HCT116 (cell line): ENCODE measurements around the gene CSAD. TPM values are rescaled to one million over a fixed set of nuclear protein-coding genes. Genes with fewer than 3 reads are reported as not detected.

Source experiments
- ATAC-seq: fragments of 200-7000 bp; cut with Tn5 transposase; 2 replicates; pipeline ENCODE4 v1.9.1; 2020; ENCODE audit warnings: mild to moderate bottlenecking, moderate library complexity
- BruUV-seq: library from RNA; stranded (reverse); fragments of 400-500 nt; replicated peaks from 2 replicates; lab custom pipeline; 2021; lab: Mats Ljungman, UMichigan
- CTCF ChIA-PET: fragments of 300-600 bp; sonication (Branson Sonifier 250); formaldehyde crosslinking; loops from one replicate; lab custom pipeline; 2021; ENCODE audit warnings: antibody characterized with exemption; lab: Charles Lee
- POLR2A ChIA-PET: fragments of 300-600, 350-600 bp; sonication (Branson Sonifier 250); formaldehyde crosslinking; loops from one replicate; lab custom pipeline; 2021; ENCODE audit warnings: antibody characterized with exemption; lab: Charles Lee
- RAD21 ChIA-PET, 2 experiments: fragments of 300-600 bp; sonication (Branson Sonifier 250); formaldehyde crosslinking; loops; one replicate each; lab custom pipeline; 2023; ENCODE audit warnings: low total read pairs in 2 of 2; ENCODE audit not compliant: uncharacterized antibody in 2 of 2, unreplicated experiment in 2 of 2, low non-redundant PET in 1 of 2; lab: Charles Lee
- DNase-seq: peaks from one replicate; pipeline ENCODE4 v3.0.0-alpha.2; 2010; ENCODE audit warnings: low read depth, low spot score
- H2AFZ ChIP-seq: fragments of 200-600 bp; shearing (Covaris generic), sonication (generic); 2 replicates; pipeline ENCODE4 v1.6.1; 2017; ENCODE audit warnings: low read depth, mixed run types, mixed read lengths, antibody characterized with exemption, low read length; ENCODE audit not compliant: poor library complexity, severe bottlenecking
- H3K27ac ChIP-seq: 2 replicates; pipeline ENCODE4 v1.5.1; 2012; ENCODE audit warnings: low read depth, low read length
- H3K27me3 ChIP-seq: fragments of 200-600 bp; sonication (generic); 2 replicates; pipeline ENCODE4 v1.6.1; 2016; ENCODE audit warnings: mixed run types, low read length, mixed read lengths; ENCODE audit not compliant: insufficient read depth
- H3K36me3 ChIP-seq, 2 experiments: fragments of 200-500 bp in 1 of 2; fragments of 200-600 bp in 1 of 2; sonication (Bioruptor generic) in 1 of 2; sonication (generic) in 1 of 2; 2 replicates each; pipeline versions ENCODE4 v1.5.1 to v1.6.1; 2014 to 2016; ENCODE audit warnings: low read length in 2 of 2, inconsistent platforms in 1 of 2, mixed read lengths in 1 of 2, mixed run types in 1 of 2; ENCODE audit not compliant: insufficient read depth in 2 of 2, control insufficient read depth in 1 of 2
- H3K4me1 ChIP-seq, 2 experiments: fragments of 200-600 bp in 1 of 2; sonication (generic) in 1 of 2; 2 replicates each; pipeline versions ENCODE4 v1.5.1 to v1.6.1; 2012 to 2017; ENCODE audit warnings: low read length in 2 of 2, inconsistent platforms in 1 of 2, mild to moderate bottlenecking in 1 of 2, mixed read lengths in 1 of 2, mixed run types in 1 of 2, moderate library complexity in 1 of 2; ENCODE audit not compliant: insufficient read depth in 2 of 2, control insufficient read depth in 1 of 2
- H3K4me2 ChIP-seq: fragments of 200-600 bp; sonication (generic); 2 replicates; pipeline ENCODE4 v1.6.1; 2017; ENCODE audit warnings: mixed run types, low read length, mixed read lengths
- H3K4me3 ChIP-seq, 2 experiments: fragments of 200-600 bp in 1 of 2; sonication (generic) in 1 of 2; replicated peaks in 1 of 2; 2 replicates each; pipeline ENCODE4 v1.5.1; 2011 to 2016; ENCODE audit warnings: low read length in 2 of 2, control low read depth in 1 of 2, low read depth in 1 of 2, mild to moderate bottlenecking in 1 of 2, mixed read lengths in 1 of 2, mixed run types in 1 of 2
- H3K79me2 ChIP-seq: fragments of 200-600 bp; sonication (generic); 2 replicates; pipeline ENCODE4 v1.6.1; 2017; ENCODE audit warnings: mild to moderate bottlenecking, mixed run types, low read length, moderate library complexity, mixed read lengths; ENCODE audit not compliant: insufficient read depth
- H3K9ac ChIP-seq: fragments of 200-600 bp; sonication (generic); 2 replicates; pipeline ENCODE4 v1.6.1; 2016; ENCODE audit warnings: low read length, mixed read lengths
- H3K9me2 ChIP-seq: fragments of 200-600 bp; sonication (generic), shearing (Covaris generic); 2 replicates; pipeline ENCODE4 v1.6.1; 2017; ENCODE audit warnings: mixed run types, mild to moderate bottlenecking, moderate library complexity; ENCODE audit not compliant: insufficient read depth
- H3K9me3 ChIP-seq, 2 experiments: fragments of 200-500 bp in 1 of 2; fragments of 200-600 bp in 1 of 2; sonication (Bioruptor generic) in 1 of 2; sonication (generic) in 1 of 2; 2 replicates each; pipeline ENCODE4 v1.6.1; 2014 to 2017; ENCODE audit warnings: low read length in 2 of 2, mixed read lengths in 2 of 2, inconsistent platforms in 1 of 2, low read depth in 1 of 2, mild to moderate bottlenecking in 1 of 2, mixed run types in 1 of 2, moderate library complexity in 1 of 2; ENCODE audit not compliant: control insufficient read depth in 1 of 2, insufficient read depth in 1 of 2
- H4K20me1 ChIP-seq: fragments of 200-600 bp; sonication (generic), shearing (Covaris generic); 2 replicates; pipeline ENCODE4 v1.6.1; 2017; ENCODE audit warnings: mixed run types, mild to moderate bottlenecking, moderate library complexity; ENCODE audit not compliant: insufficient read depth
- CBX3 ChIP-seq: IDR thresholded peaks from 2 replicates; pipeline ENCODE4 v1.6.1; 2012; ENCODE audit warnings: low read depth
- CEBPB ChIP-seq: IDR thresholded peaks from 2 replicates; pipeline ENCODE4 v1.6.1; 2012; ENCODE audit warnings: low read depth
- CTCF ChIP-seq, 3 experiments: fragments of 200-600 bp in 1 of 3; sonication (generic) in 1 of 3; IDR thresholded peaks in 2 of 3; conservative IDR thresholded peaks in 1 of 3; 2 replicates each; pipeline ENCODE4 v1.5.1; 2012 to 2017; ENCODE audit warnings: low read depth in 2 of 3, low read length in 2 of 3, antibody characterized with exemption in 1 of 3, borderline replicate concordance in 1 of 3, control low read depth in 1 of 3, mild to moderate bottlenecking in 1 of 3, mixed read lengths in 1 of 3, mixed run types in 1 of 3, moderate library complexity in 1 of 3; ENCODE audit not compliant: insufficient read depth in 1 of 3
- ELF1 ChIP-seq: IDR thresholded peaks from 2 replicates; pipeline ENCODE4 v1.6.1; 2012; ENCODE audit warnings: low read depth, borderline replicate concordance
- EZH2 ChIP-seq: fragments of 200-600 bp; sonication (generic); IDR thresholded peaks from 2 replicates; pipeline ENCODE4 v1.6.1; 2017; ENCODE audit warnings: antibody characterized with exemption, mixed run types
- EZH2phosphoT487 ChIP-seq: fragments of 200-600 bp; IDR thresholded peaks from 2 replicates; pipeline ENCODE4 v1.6.1; 2018; ENCODE audit warnings: antibody characterized with exemption, borderline replicate concordance
- POLR2A ChIP-seq: IDR thresholded peaks from 2 replicates; pipeline ENCODE4 v1.7.0; 2011; ENCODE audit warnings: borderline replicate concordance; ENCODE audit not compliant: insufficient read depth, insufficient read length; ENCODE audit errors: extremely low read depth
- POLR2AphosphoS5 ChIP-seq: IDR thresholded peaks from 2 replicates; pipeline ENCODE4 v1.6.1; 2011; ENCODE audit warnings: mild to moderate bottlenecking, low read depth, low read length, moderate library complexity
- RAD21 ChIP-seq: IDR thresholded peaks from 2 replicates; pipeline ENCODE4 v1.6.1; 2012; ENCODE audit warnings: low read depth, mild to moderate bottlenecking
- SIN3A ChIP-seq: IDR thresholded peaks from 2 replicates; pipeline ENCODE4 v1.6.1; 2012; ENCODE audit warnings: low read depth
- SP1 ChIP-seq: IDR thresholded peaks from 2 replicates; pipeline ENCODE4 v1.6.1; 2012; ENCODE audit warnings: low read depth
- TCF7L2 ChIP-seq: IDR thresholded peaks from 2 replicates; pipeline ENCODE4 v1.7.0; 2011; ENCODE audit warnings: borderline replicate concordance, inconsistent platforms; ENCODE audit not compliant: insufficient read depth, insufficient read length; ENCODE audit errors: extremely low read depth
- YY1 ChIP-seq: IDR thresholded peaks from 2 replicates; pipeline ENCODE4 v1.6.1; 2011; ENCODE audit warnings: low read length, low read depth, moderate library complexity, mild to moderate bottlenecking; ENCODE audit not compliant: insufficient replicate concordance; ENCODE audit errors: extremely low read depth
- ZBTB33 ChIP-seq: IDR thresholded peaks from 2 replicates; pipeline ENCODE4 v1.6.1; 2011; ENCODE audit warnings: mild to moderate bottlenecking, low read length, moderate library complexity; ENCODE audit not compliant: insufficient replicate concordance; ENCODE audit errors: extremely low read depth
- intact Hi-C: fragments of 100-400 bp; cut with micrococcal nuclease; formaldehyde crosslinking; loops from 2 replicates; pipeline ENCODE4 v1.10.0; 2022
- total RNA-seq: library from RNA; stranded (reverse); gene quantifications from one replicate; pipeline ENCODE4 v1.2.1, GENCODE V29; 2021; ENCODE audit not compliant: unreplicated experiment
- TF ChIP-seq, protein P1 (sequence below): IDR thresholded peaks from 2 replicates; pipeline ENCODE4 v1.6.1; 2012

CSAD gene
- total RNA-seq, 1 experiment from 2014 or later, result 20.3 TPM

GRCh38 chr12:53223389-53224060 lies 42.8 kb upstream of the CSAD start:
- Histone ChIP-seq H3K9ac (peak overlapping the region; percentile 93), H3K36me3 (no peaks in the 10 kb centered on the region), H3K4me2 (peak overlapping the region; percentile 54), H3K4me3 (no peak overlapping the region), H3K27me3 (no peaks in the 10 kb centered on the region), H3K4me1 (peaks cover 38 to 72% of the 10 kb centered on the region in 2 experiments), H3K9me2 (no peaks in the 10 kb centered on the region), H4K20me1 (no peaks in the 10 kb centered on the region), H3K9me3 (no peaks in the 10 kb centered on the region), H3K79me2 (peaks cover 14% of the 10 kb centered on the region), H3K27ac (peak overlapping the region; percentile 46), H2AFZ (no peak overlapping the region)
- BruUV-seq, result no TSS peak
- ChIA-PET RAD21 (no interaction called here), CTCF (interaction anchor here (0.6 to 1.2 kb wide), 3 partner anchors 44 to 98 kb away, joined by 3 to 4 read pairs (median 4); partner anchors contain the start of genes AAAS and ESPL1), POLR2A (no interaction called here)
- ATAC-seq (no peak), DNase-seq (no peak)
- intact Hi-C loops, result no loop called here
- TF ChIP-seq CEBPB, result no peak
- no peak for TF ChIP-seq EZH2phosphoT487
- TF ChIP-seq CBX3, result no peak
- TF ChIP-seq ZBTB33, result no peak
- TF ChIP-seq EZH2, result no peak
- no peak for TF ChIP-seq ELF1
- no peak for TF ChIP-seq POLR2A
- TF ChIP-seq SP1, result no peak
- TF ChIP-seq YY1, result no peak
- no peak for TF ChIP-seq SIN3A
- no peak for TF ChIP-seq POLR2AphosphoS5
- TF ChIP-seq RAD21, result no peak
- TF ChIP-seq CTCF (IDR thresholded peaks at IDR 0.05 in 2 of 3, conservative IDR thresholded peaks at IDR 0.05 in 1 of 3; ENCODE audit: borderline replicate concordance in 1 of 3, insufficient read depth in 1 of 3, low read depth in 2 of 3, low read length in 2 of 3), result no peak
- TF ChIP-seq, protein P1, sequence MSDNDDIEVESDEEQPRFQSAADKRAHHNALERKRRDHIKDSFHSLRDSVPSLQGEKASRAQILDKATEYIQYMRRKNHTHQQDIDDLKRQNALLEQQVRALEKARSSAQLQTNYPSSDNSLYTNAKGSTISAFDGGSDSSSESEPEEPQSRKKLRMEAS, result no peak
- TF ChIP-seq TCF7L2, result no peak
